ENCODE data around the gene MTA3.

Gene MTA3

GRCh38 chr2:42648796-42649195 is 80.4 kb downstream of the MTA3 start:
- H2AFZ ChIP-seq (ENCODE audit: low read depth): no peak overlapping the region
- H3K27me3 ChIP-seq (ENCODE audit: insufficient read depth, low read depth): no peaks in the 10 kb centered on the region
- no peaks in the 10 kb centered on the region for H3K36me3 ChIP-seq (ENCODE audit: insufficient read depth)
- no peak overlapping the region for H3K4me2 ChIP-seq
- H4K20me1 ChIP-seq (ENCODE audit: insufficient read depth): no peaks in the 10 kb centered on the region
- no peak for TF ChIP-seq CTCF (conservative IDR thresholded peaks at IDR 0.05; ENCODE audit: low read depth, low read length)
- H3K4me3 ChIP-seq (IDR thresholded peaks at IDR 0.05; ENCODE audit: insufficient read depth, low read depth, low read length): no peak overlapping the region
- no peaks in the 10 kb centered on the region for H3K4me1 ChIP-seq (ENCODE audit: low read depth, poor library complexity, severe bottlenecking)
- H3K27ac ChIP-seq: no peak overlapping the region
- no peaks in the 10 kb centered on the region for H3K79me2 ChIP-seq (ENCODE audit: insufficient read depth, low read depth)
- H3K9ac ChIP-seq: no peak overlapping the region

GRCh38 chr2:42651057-42651456 is 82.6 kb downstream of the MTA3 start:
- no peaks in the 10 kb centered on the region for H3K27me3 ChIP-seq (ENCODE audit: insufficient read depth, low read depth)
- TF ChIP-seq CTCF (conservative IDR thresholded peaks at IDR 0.05; ENCODE audit: low read depth, low read length): no peak
- H3K27ac ChIP-seq: no peak overlapping the region
- H4K20me1 ChIP-seq (ENCODE audit: insufficient read depth): no peaks in the 10 kb centered on the region
- no peak overlapping the region for H3K4me3 ChIP-seq (IDR thresholded peaks at IDR 0.05; ENCODE audit: insufficient read depth, low read depth, low read length)
- H3K79me2 ChIP-seq (ENCODE audit: insufficient read depth, low read depth): no peaks in the 10 kb centered on the region
- no peak overlapping the region for H3K4me2 ChIP-seq
- no peaks in the 10 kb centered on the region for H3K36me3 ChIP-seq (ENCODE audit: insufficient read depth)
- H3K4me1 ChIP-seq (ENCODE audit: low read depth, poor library complexity, severe bottlenecking): no peaks in the 10 kb centered on the region
- H2AFZ ChIP-seq (ENCODE audit: low read depth): no peak overlapping the region
- H3K9ac ChIP-seq: no peak overlapping the region

- Histone ChIP-seq H3K9ac (no peak overlapping the region), H4K20me1 (ENCODE audit: insufficient read depth) (no peaks in the 10 kb centered on the region), H3K4me1 (ENCODE audit: low read depth, poor library complexity, severe bottlenecking) (no peaks in the 10 kb centered on the region), H3K79me2 (ENCODE audit: insufficient read depth, low read depth) (no peaks in the 10 kb centered on the region), H3K27ac (no peak overlapping the region), H3K4me2 (no peak overlapping the region), H2AFZ (ENCODE audit: low read depth) (no peak overlapping the region), H3K36me3 (ENCODE audit: insufficient read depth) (no peaks in the 10 kb centered on the region), H3K27me3 (ENCODE audit: insufficient read depth, low read depth) (no peaks in the 10 kb centered on the region), H3K4me3 (IDR thresholded peaks at IDR 0.05; ENCODE audit: insufficient read depth, low read depth, low read length) (no peak overlapping the region)
- TF ChIP-seq CTCF (conservative IDR thresholded peaks at IDR 0.05; ENCODE audit: low read depth, low read length): no peak
Measured at GRCh38 chr2:42652086-42652485, 83.7 kb downstream of the MTA3 start.

- Histone ChIP-seq H3K4me2 (no peak overlapping the region), H3K79me2 (ENCODE audit: insufficient read depth, low read depth) (no peaks in the 10 kb centered on the region), H3K27ac (no peak overlapping the region)
Measured at GRCh38 chr2:42653039-42653438, 84.6 kb downstream of the MTA3 start.

More at GRCh38 chr2:42653039-42653438, 84.6 kb downstream of the MTA3 start:
- Histone ChIP-seq H3K36me3 (ENCODE audit: insufficient read depth) (no peaks in the 10 kb centered on the region), H2AFZ (ENCODE audit: low read depth) (no peak overlapping the region), H3K9ac (no peak overlapping the region), H3K4me3 (IDR thresholded peaks at IDR 0.05; ENCODE audit: insufficient read depth, low read depth, low read length) (no peak overlapping the region), H4K20me1 (ENCODE audit: insufficient read depth) (no peaks in the 10 kb centered on the region), H3K27me3 (ENCODE audit: insufficient read depth, low read depth) (no peaks in the 10 kb centered on the region), H3K4me1 (ENCODE audit: low read depth, poor library complexity, severe bottlenecking) (no peaks in the 10 kb centered on the region)
- TF ChIP-seq CTCF (conservative IDR thresholded peaks at IDR 0.05; ENCODE audit: low read depth, low read length): no peak
